NOMO-1 treated with dmso at 0.1 percent for 144 hours (cell line): ENCODE data around the gene C4orf50.

Experiments used
- DNase-seq: peaks from one replicate; lab custom pipeline; 2025; ENCODE audit not compliant: unreplicated experiment; lab: John Stamatoyannopoulos, UW

C4orf50 gene

DNA sequence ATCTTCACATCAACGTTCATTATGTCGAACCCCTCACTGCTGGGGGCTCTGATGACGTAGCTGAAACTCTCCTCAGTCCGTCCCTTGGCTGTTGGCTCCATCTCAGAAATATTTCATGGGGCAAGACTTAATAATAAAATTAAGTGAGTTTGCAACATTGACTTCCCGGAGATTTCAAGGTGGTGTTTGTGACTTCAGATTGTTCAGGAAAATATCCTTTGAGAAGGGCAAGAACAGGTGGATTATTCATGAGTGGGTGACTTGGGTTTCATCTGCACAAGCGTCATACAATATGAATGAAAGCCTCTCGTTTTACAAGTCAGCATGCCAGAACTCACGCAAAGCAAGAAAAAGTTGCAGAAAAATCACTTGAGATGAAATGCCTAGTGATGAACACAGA lies at the start of gene C4orf50:
Gene C4orf50, minus strand, starts transcription at position 101 of the 400 bp plus-strand sequence.
- no peak for DNase-seq

DNA sequence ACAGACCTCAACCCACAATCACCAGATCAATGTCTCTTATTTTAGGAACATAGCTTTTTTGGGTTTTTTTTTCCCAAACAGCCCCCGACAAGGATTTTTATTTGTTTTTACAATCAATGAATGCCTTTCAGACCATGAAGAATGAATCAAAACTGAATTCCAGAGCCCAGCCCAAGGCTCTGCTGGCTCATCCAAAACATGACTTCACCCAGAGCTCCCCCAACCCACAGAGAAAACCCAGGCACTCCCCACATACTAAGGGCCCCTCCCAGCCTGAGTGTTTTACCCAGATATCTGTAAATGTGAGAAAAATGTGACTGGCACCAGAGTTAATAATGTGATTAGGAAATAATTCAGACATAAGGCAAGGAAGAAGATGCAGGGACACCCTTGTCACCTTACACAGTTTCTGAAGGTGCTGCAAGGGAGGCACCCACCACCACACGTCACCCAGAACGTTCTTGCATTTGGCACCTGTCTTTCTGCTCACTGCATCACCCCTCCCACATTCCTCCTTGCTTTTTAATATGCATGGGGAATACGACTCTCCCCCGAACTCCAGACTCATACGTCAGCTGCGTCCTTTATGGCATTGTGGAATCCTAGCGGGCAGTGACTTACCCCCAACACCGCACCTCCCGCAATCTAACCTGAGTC lies 47.8 kb upstream of the C4orf50 start:
- no peak for DNase-seq

DNA sequence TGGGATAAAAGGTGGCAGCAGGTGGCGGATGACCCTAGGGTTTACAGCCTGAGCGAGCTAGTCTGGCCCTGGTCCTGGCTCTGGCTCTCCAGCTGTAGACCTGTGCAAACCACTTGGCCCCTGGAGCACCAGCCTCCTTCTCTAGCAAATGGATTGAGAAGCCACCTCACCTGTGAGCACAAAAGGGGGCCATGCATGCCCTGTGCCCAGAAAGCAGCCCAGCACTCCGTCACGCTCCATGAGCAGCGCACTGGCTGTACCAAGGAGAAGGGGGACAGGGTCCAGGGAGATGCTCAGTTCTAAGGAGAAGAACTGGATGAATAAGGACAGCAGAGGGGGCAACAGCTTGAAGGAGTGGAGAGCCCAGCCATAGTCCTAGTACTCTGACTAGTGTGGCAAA lies 46.9 kb upstream of the C4orf50 start:
- no peak for DNase-seq

DNA sequence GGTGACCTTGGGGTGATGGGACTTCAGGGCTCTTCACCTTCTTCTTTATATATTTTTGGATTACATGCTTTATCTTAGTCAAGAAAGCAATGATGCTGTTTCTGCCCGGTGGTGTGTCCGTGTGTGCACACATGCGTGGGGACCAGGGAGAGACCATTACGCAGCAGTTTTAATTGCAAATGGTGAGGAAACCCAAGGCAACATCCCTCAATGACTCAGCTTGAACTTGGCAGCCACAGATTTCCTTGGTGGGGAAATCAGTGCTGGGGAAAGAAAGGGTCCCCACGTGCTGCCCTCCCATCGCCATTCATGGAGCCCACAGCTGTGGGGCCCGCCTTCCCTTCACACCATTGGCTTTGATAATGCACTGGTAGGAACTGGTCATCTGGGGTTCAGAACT lies 46.2 kb upstream of the C4orf50 start:
- DNase-seq, result no peak

DNA sequence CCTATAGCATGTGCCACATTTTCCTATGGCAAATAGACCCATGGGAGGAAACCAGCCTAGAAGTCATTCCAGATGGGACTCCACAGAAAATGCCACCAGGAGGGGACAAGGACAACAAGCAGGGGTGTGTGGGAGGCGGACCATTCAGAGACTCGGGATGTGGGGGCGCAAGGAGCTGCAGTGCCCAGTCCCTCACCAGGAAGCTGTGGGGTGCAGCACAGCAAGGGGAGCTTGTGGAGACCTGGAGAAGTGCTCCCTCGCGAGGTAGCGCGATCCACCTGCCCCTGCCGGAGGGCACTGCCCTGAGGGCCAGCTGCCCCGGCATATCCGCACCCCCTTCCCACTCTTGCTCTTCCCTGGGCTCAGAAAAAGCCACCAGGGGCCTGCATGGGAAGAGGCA lies 45.5 kb upstream of the C4orf50 start:
- no peak for DNase-seq

DNA sequence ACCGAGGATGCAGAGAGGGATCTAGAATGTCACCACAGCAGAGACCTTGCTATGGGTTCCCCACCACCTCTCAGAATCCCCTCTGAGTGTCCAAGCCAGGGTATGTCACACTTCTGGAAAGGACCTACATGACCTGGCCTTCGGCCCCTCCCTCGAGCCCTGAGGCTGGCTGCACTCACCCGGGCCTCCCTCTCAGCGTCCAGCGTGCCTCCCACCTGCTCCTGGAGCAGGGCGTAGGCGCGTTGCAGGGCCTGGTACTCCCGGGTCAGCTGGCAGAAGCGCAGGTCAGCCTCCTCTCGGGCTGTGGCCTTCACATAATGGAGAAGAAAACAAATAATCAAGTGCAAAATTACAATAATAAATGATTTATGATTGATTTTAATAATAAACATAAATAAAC lies 43.9 kb upstream of the C4orf50 start:
- DNase-seq, result no peak

DNA sequence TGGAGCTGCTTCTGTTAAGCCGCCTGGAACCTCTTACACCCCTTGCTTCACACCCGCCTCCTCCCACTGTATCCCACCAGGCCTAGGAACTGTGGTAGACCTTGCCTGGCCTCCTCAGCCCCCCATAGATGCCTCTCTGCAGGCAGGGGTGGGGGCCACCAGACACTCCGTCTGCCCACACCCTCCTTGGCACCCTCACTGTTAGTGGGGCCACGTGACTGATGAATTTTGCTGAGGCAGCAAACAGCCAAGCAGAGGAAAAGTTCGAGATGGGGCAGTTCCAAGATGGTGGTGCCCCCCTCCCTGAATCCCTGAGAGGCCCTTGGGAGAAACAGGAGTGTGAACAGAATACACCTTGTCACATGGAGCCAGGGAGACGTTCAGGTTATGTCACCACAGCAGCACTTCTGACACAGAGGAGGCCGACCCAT lies 41.2 kb upstream of the C4orf50 start:
- no peak for DNase-seq

DNA sequence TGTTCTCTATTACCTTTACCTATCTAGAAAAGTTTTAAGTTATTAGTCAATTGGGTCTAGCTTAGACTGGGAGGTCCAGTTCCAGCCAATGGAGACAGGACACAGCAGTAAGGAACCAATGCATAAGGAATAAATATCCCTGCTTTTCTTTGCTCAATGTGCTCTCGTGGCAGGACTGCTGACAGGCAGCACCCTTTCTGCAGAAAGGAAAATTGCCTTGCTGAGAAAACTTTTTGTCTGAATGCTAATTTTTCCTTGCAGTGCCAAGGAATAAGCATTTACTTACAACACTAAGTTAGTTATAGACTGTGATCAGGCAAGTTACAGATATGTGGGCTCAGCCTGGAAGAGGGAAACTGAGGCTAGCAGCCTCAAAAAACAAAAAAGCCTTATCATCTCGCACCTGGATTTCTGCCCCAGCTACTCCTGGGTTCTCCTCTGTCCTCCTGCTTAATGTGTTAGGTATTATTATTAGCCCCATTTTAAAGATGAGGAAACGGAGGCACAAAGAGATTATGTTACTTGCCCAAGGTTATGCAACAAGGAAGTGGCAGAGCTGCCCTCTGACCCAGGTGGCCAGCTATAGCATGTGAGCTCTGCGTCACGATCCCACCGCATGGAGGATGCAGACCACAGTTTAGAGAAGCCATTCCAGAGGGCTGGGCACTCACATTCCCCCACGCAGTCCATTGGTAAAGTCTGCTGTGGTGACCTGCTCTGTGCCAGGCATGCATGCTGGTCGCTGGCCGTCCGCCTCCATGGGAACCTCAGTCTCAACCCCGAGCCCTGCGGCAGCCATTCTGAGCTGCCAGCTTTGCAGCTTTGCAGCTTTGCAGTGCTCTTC lies 40.5 kb upstream of the C4orf50 start:
- DNase-seq, result no peak

DNA sequence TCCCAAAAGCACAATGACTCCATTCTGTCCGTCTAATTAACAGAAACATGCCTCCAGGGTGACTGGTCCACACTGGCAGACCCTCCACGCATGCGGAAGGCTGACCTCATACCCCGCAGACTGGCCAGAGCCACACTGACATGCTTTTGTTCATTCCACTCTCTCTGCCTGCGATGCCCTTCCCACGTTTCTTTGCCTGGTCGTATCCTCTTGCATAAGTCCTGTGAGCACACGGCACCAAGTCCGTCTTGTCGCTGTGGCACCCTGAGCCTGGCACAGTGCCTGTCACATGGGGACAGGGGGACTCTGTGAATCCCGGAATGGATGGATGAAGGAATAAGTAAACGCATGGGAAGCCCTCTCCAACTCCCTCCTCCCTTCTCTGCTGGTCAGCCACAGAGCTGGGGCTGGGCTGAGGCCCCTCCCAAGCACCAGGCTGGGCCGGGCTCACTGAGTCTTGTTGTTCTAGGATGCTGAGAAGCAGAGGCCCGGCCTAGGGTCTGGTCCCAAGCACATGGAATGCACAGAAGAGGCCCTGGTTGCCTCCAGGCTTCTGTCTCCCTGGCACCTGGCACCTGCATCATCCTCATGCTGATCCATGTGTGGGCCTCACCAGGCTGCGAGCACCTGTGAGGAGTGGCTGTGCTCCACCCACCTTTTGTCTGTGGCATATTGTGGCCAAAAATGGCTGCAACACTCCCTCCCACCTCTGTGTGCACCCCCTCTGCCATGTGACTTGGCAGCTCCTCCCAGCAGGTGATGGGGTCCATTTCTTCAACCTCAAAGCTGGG lies 38.9 kb upstream of the C4orf50 start:
- DNase-seq, result no peak

DNA sequence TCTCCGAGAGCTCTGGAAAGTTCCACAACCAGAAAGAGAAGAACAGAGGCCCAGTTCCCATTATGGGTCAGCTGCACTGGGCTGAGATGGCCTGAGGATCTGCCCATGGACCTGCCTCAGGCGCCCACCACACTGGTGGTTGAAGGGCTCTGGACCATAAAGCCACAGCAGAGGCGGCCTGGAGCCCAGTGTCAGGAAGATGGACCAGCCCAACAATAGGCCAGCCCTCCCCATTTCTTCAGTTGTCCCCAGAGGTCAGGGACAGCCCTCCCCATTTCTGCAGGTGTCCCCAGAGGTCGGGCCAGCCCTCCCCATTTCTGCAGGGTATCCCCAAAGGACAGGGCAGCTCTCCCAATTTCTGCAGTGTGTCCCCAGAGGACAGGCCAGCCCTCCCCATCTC lies 37.2 kb upstream of the C4orf50 start:
- DNase-seq, result no peak

DNA sequence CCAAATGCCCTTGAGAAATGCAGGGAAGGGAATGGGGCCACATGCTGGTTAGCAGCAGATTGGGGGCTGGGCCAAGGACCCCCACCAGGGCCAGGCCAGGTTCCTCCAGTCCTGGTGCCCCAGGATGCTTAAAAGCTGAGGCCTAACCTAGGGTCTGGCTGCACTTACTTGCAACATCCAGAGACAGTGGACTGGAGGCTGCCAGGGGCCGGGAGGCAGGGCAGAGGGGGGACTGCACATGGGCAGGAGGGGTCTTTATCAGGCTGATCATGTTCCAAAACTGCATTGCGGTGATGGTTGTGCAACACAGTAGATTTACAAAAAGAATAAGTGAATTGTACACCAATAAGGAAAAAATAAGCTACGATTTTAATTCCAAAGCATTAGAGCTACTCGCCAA lies 36.8 kb upstream of the C4orf50 start:
- no peak for DNase-seq

DNA sequence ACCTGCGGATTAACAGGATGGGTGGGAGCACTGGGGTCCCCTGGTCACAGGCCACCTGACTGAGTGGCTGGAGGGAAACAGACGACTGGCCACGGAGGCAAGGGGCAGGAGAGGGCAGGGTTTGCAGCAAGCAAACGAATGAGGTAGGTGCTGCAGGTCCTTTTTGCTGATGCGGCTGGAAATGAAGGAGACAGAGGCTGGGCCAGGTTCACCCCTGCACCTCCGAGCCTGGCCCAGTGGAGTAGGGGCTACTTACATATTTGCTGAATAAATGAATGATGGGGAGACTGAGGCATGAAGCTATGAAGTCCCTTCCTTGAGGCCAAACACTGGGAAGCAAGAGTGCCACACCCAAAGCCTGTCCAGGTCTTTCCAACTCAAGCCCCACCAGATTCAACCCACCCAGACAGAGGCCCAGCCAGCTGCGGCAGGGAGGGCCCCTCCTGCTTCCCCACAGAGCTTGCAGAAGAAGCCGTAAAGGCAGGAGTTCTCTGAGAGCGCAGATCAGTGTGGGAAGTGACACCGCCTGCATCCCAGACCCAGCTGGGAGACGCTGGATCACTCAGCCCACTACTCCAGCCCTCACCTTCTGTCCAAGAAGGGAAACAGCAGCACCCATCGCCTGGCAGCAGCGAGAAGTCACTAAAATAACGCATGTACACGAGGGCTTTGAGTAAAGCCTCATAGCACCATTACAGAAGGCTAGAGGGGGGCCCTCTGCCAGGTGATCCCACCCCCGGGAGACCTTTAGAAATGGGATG lies 36.1 kb upstream of the C4orf50 start:
- no peak for DNase-seq

DNA sequence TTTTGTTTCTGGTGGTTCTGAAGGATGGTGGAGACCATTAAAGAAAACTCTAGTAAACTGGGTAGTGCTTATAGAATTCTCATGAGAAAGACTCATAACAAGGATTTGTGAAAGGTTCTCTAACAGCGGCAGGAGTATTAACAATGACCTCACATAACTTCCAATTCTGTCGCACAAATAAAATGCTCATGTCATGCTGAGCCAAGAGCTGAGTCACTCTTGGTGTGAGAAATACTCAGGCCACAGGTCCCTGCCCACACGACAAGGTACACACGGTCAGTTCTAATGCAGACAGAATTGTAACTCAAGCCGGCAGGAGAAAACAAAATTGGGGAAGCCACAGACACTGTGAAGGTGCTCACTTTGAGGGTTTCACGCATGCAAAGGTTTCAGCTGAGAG lies 34.4 kb upstream of the C4orf50 start:
- no peak for DNase-seq

DNA sequence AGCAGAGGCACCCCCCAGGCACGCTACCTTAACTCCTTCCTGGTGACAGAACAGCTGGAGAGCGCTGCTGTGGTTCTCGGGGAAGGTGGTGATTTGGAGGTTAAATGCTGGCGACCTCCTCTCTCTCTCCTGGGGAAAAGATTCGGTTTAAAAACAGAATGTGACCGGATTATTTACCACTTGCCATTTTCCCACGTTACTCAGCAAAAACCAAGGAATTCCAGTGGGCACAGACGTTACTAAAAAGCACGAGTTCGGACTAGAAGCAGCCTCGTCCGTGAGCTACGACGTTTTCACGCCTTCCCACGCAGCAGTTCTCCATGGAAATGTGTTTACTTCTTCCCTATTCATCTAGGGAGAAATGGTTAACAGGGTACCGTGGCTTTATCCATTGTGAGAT lies 32.3 kb upstream of the C4orf50 start:
- no peak for DNase-seq

DNA sequence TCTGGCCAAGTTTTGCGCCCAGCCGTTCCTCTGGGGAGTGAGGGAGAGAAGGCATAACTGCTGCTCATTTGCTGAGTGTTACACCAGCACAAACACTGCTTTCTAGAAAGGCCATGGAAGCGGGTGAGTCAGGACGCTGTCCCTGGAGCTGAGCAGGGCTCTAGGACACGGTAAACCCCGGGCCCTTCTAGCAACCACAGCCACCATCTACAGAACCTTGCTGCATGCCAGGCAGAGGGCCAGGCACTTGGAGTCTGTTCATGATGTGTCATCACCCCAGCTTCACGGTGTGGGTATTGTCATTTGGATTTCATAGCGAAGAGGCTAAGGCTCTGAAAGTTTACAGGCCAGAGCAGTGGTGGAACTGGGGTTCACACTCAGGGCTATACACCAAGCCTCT lies 31.8 kb upstream of the C4orf50 start:
- DNase-seq, result no peak

DNA sequence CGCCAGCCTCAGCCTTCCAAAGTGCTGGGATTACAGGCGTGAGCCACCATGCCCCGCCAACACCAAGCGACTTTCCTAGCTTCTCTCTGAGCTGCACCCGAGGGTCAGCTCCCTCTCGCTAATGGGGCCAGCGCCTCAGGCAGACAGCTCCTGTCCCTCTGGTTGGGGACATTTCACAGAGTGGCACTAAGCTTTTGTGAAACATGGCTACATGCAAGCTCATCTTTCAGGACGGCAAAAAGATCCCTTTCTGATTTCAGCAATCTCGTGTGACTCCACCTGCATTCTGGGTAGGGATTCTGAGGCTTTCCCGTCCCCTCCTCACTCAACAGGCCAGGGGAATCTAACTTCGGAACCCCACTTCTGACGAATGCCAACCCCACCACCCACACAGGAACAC lies 31.0 kb upstream of the C4orf50 start:
- no peak for DNase-seq

DNA sequence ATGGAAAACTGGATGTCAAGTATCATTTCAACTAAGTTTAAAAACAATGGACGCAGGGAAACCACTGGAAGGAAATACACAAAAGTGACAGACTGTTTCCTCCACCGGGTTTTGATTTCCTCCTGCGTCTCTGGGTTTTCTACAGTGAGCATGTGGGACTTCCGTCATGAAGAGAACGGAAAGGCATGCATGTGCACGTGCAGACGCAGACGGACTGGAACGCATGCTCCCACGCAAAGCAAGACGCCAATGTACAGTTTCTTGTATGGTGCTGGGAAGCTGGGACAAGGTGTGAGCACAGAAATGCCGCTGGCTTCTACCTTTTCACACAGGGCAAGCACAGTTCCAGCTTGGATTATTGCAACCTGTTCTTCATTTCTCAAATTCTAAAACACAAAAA lies 30.3 kb upstream of the C4orf50 start:
- no peak for DNase-seq

DNA sequence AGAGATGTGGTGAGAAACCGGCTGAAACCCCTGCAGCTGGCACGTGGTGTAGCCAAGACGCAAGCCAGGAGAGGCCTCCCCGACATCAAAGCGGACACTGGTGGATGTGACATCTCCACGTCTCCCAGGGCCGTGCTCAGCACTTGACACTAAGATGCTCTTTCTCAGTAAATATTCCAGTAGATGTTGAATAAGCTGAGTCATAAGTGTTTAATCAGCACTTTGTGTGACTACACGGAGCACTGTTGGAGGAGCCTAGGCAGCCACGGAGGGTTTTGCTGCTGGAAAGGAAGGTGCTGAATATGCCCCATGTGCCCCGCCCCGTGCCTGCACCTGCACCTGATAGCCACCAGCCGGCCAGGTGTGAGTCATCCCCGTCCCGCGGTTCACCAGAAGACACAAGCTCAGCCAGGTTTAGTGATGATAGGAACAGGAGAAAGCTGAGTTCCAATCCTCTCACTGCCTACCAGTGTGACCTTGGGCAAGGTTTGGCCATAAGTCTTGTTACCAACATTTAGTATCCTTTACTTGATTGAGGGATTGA lies 29.0 kb upstream of the C4orf50 start:
- DNase-seq, result no peak

DNA sequence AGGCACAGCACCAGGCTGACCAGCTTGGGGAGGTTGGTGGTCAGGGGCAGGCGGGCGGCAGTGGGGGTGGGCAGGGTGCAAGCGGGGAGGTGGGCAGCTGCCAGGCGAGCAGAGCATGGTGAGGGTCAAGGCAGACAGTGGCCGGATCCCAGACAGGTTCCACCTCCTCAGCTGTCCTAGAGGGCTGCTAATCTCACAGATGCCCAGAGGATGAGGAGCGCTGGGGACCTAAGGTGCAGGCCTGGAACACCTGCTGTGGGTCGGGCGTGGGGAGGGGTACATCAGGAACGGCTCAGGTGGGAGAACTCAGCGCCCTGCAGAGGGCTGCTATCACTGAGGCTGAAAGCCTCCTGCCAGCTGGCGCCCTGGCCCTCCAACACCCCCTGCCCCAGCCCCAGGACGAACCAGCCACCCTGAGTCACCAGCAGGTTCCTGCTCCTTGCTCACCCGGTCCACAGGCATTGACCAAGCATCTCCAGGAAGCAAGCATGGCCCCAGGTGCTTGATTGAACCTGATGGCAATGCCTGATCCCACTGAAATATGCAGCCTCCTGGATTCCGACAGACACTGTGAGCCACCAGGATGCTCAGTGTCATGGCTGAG lies 28.4 kb upstream of the C4orf50 start:
- DNase-seq, result no peak

DNA sequence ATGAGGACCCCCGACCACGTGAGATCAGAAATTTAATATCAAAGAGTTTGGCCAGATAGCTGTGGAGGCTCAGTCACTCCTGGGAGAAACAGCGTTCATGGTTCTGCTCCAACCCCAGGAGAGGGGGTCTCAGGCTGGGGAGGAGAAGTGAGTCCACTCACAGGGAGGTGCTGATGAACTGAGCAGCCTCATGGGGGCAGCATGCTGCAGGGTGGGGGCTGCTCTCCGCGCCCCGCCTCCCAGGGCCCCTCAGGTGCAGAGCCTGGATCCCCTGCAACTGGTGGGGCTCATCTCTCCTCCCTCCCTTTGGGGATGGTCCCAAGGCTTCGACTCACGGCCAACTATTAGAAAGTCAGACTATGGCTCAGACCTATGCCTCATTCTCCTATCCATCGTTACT lies 26.6 kb upstream of the C4orf50 start:
- no peak for DNase-seq
